Karpas-422 (cell line): ENCODE measurements around the gene GTF3C4. TPM values are rescaled to one million over a fixed set of nuclear protein-coding genes. Genes with fewer than 3 reads are reported as not detected.

ENCODE experiments used
- DNase-seq: peaks from one replicate; pipeline ENCODE4 v3.0.0-alpha.2; 2015
- H2AFZ ChIP-seq: fragments of 200-600 bp; sonication (generic); 2 replicates; pipeline ENCODE4 v1.6.1; 2014; ENCODE audit warnings: antibody characterized with exemption, low read length, mixed read lengths
- H3K27ac ChIP-seq: fragments of 200-600 bp; sonication (generic); 2 replicates; pipeline ENCODE4 v1.5.1; 2014; ENCODE audit warnings: mild to moderate bottlenecking, low read length, moderate library complexity
- H3K27me3 ChIP-seq: fragments of 200-600 bp; sonication (generic); 2 replicates; pipeline ENCODE4 v1.6.1; 2014; ENCODE audit warnings: low read length, mixed read lengths
- H3K36me3 ChIP-seq: fragments of 200-600 bp; sonication (generic); 2 replicates; pipeline ENCODE4 v1.6.1; 2014; ENCODE audit warnings: low read length, mixed read lengths; ENCODE audit not compliant: insufficient read depth
- H3K4me1 ChIP-seq: fragments of 200-600 bp; sonication (generic); 2 replicates; pipeline ENCODE4 v1.6.1; 2014; ENCODE audit warnings: mild to moderate bottlenecking, low read length, mixed read lengths
- H3K4me2 ChIP-seq: fragments of 200-600 bp; sonication (generic); 2 replicates; pipeline ENCODE4 v1.6.1; 2014; ENCODE audit warnings: low read length, low read depth, mild to moderate bottlenecking; ENCODE audit not compliant: poor library complexity, severe bottlenecking
- H3K4me3 ChIP-seq: fragments of 200-600 bp; sonication (generic); 2 replicates; pipeline ENCODE4 v1.5.1; 2014; ENCODE audit warnings: mild to moderate bottlenecking, antibody characterized with exemption, low read length, mixed read lengths
- H3K79me2 ChIP-seq: fragments of 200-600 bp; sonication (generic); 2 replicates; pipeline ENCODE4 v1.6.1; 2014; ENCODE audit warnings: mild to moderate bottlenecking, low read length, mixed read lengths
- H3K9ac ChIP-seq: fragments of 200-600 bp; sonication (generic); 2 replicates; pipeline ENCODE4 v1.6.0; 2014; ENCODE audit warnings: low read length
- H3K9me2 ChIP-seq: fragments of 200-600 bp; sonication (generic), shearing (Covaris generic); replicated peaks from 2 replicates; pipeline ENCODE4 v1.6.0; 2014; ENCODE audit warnings: mild to moderate bottlenecking, low read length, moderate library complexity; ENCODE audit not compliant: insufficient read depth
- H3K9me3 ChIP-seq: fragments of 300-700, 200-600 bp; sonication (generic); 2 replicates; pipeline ENCODE4 v1.6.1; 2014; ENCODE audit warnings: low read length, mixed read lengths
- H4K20me1 ChIP-seq: fragments of 200-600 bp; sonication (generic); 2 replicates; pipeline ENCODE4 v1.6.1; 2014; ENCODE audit warnings: mild to moderate bottlenecking, antibody characterized with exemption, low read length, low read depth; ENCODE audit not compliant: insufficient read depth
- total RNA-seq: library from RNA; depleted of rRNA; stranded (reverse); fragments of >200 nt; shearing (Covaris generic); gene quantifications from 2 replicates; pipeline ENCODE4 v1.2.3, GENCODE V29; 2014; ENCODE audit warnings: low replicate concordance

GTF3C4 gene
- total RNA-seq, 1 experiment from 2014 or later = 11.2 TPM

DNA sequence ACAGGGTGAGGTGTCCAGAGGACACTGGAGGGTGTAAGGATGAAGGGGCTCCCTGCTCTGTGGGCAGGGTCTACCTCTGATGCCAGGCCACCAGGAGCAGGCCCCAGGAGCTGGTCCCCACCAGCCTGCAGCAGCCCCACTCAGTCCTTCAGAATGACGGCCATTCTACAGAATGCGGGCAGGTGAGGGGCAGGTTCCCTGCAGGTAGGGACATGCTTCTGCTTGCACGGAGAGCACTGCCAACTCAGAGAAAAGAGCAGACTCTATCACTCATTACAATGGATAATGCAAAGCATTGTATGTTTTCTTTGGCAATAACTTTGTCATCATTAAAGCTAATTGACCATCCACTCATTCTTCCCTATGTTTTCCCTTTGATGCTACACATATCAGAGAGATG, 39.5 kb upstream of the GTF3C4 start:
- H3K79me2 ChIP-seq = no peaks in the 10 kb centered on the region
- H3K4me3 ChIP-seq = no peak overlapping the region
- no peak for DNase-seq
- H3K4me1 ChIP-seq = no peaks in the 10 kb centered on the region
- no peaks in the 10 kb centered on the region for H3K27me3 ChIP-seq
- H3K36me3 ChIP-seq = peaks cover 26% of the 10 kb centered on the region; the same call in 1 of the 2 replicates
- H4K20me1 ChIP-seq = no peaks in the 10 kb centered on the region
- H3K9ac ChIP-seq = no peak overlapping the region
- no peak overlapping the region for H3K4me2 ChIP-seq
- H3K27ac ChIP-seq = no peak overlapping the region
- H2AFZ ChIP-seq = no peak overlapping the region
- H3K9me2 ChIP-seq = no peaks in the 10 kb centered on the region
- H3K9me3 ChIP-seq = no peaks in the 10 kb centered on the region

DNA sequence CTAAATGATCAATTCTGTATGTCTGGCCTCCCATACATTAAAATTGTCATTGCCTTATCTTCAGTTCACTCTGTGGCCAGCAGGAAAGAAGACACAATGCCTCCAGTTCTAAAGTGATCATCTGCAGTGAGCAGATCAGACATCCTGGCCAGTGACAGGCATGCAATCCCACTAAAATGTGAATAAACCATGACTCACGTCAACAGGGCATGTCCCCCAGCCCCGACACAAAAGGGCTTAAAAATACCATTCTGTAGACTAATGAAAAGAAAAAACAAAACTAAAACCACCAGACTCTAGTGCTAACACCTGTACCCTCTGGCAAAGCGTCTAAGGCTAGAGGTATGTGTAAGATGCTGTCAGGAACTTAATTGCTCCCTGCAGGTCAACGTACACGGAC, 39.0 kb upstream of the GTF3C4 start:
- H3K4me3 ChIP-seq = no peak overlapping the region
- H4K20me1 ChIP-seq = no peaks in the 10 kb centered on the region
- H3K9me3 ChIP-seq = no peaks in the 10 kb centered on the region
- no peaks in the 10 kb centered on the region for H3K79me2 ChIP-seq
- H3K4me1 ChIP-seq = no peaks in the 10 kb centered on the region
- no peak overlapping the region for H3K27ac ChIP-seq
- DNase-seq = no peak
- H2AFZ ChIP-seq = no peak overlapping the region
- no peaks in the 10 kb centered on the region for H3K27me3 ChIP-seq
- no peak overlapping the region for H3K4me2 ChIP-seq
- H3K36me3 ChIP-seq = peaks cover 26% of the 10 kb centered on the region; the same call in 1 of the 2 replicates
- H3K9ac ChIP-seq = no peak overlapping the region
- no peaks in the 10 kb centered on the region for H3K9me2 ChIP-seq

DNA sequence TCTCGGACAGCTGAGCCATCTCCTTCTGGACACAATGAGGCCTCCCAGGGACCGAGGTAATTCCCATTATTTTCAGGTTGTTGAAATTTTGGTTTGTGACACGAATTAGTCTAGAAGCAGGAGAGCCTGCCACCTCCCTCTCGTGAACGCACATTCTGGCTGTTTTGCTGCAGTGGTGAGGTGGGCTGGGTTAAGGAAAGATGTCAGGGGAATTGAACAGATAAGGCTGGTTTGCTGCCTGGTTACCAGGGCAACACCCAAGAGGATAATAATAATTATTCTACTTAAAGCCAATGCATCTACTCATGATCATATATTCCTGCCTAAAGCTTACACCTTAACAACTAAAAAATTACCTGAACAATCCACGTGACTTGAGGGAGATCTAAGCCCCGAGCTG, 38.6 kb upstream of the GTF3C4 start:
- Histone ChIP-seq H3K27ac (no peak overlapping the region), H3K4me1 (no peaks in the 10 kb centered on the region), H3K9ac (no peak overlapping the region), H3K4me2 (no peak overlapping the region), H3K79me2 (no peaks in the 10 kb centered on the region), H3K9me2 (no peaks in the 10 kb centered on the region), H4K20me1 (no peaks in the 10 kb centered on the region), H3K27me3 (no peaks in the 10 kb centered on the region), H3K36me3 (peaks cover 26% of the 10 kb centered on the region; the same call in 1 of the 2 replicates), H2AFZ (no peak overlapping the region), H3K4me3 (no peak overlapping the region), H3K9me3 (no peaks in the 10 kb centered on the region)
- DNase-seq = no peak

DNA sequence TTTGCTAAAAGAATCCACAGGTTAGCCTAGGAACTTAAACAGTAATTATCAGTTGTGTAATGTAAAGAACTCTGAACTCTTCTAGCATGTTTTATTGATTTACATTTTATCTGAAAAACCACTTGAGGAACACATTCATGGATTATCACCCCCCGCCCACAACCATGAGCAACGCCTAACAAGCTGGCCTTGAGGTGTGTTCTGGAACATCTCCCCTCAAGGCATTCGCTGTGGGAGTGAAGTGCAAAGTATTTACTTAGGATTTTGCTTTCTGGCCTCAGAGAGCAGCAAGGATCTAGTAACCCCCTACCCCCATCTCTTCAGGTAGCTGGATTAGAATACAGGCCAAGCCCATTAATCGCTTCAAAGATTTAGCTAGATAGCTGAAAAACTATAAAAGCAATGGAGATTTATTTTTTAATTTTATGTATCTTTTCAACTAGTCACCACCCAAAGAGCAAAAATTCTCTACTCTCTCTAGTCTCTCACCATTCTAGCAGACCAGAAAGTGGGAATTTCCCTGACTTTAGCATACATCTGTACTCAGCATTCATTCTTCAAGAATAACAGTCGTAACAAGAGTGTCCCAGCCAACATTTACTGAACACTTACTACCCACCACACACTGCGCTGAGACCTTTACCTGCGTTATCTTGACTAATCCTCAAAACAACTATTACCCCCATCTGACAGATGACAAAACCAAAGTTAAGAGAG, 37.7 kb upstream of the GTF3C4 start:
- peaks cover 19% of the 10 kb centered on the region; the same call in 1 of the 2 replicates for H3K36me3 ChIP-seq
- H3K4me3 ChIP-seq = no peak overlapping the region
- no peak overlapping the region for H3K9ac ChIP-seq
- H3K79me2 ChIP-seq = no peaks in the 10 kb centered on the region
- H2AFZ ChIP-seq = no peak overlapping the region
- H3K4me1 ChIP-seq = no peaks in the 10 kb centered on the region
- no peaks in the 10 kb centered on the region for H3K27me3 ChIP-seq
- H3K4me2 ChIP-seq = no peak overlapping the region
- no peaks in the 10 kb centered on the region for H4K20me1 ChIP-seq
- no peak overlapping the region for H3K27ac ChIP-seq
- no peaks in the 10 kb centered on the region for H3K9me3 ChIP-seq
- no peak for DNase-seq
- no peaks in the 10 kb centered on the region for H3K9me2 ChIP-seq

DNA sequence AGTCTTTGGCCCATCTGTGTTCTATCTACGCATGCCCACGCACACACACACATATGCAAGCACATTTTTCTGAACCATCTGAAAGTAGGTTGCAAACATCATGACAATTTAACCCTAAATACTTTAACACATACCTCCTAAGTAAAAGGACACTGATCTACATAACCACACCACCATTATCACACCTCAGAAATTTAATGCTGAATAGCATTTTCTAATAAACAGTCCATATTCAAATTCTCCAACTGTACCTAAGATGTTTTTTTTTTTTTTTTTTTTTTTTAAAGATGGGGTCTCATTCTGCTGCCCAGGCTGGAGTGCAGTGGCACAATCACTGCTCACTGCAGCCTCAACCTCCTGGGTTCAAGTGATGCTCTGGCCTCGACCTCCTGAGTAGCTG, 35.9 kb upstream of the GTF3C4 start:
- Histone ChIP-seq H2AFZ (no peak overlapping the region), H3K27ac (no peak overlapping the region), H3K9me2 (no peaks in the 10 kb centered on the region), H3K27me3 (no peaks in the 10 kb centered on the region), H3K4me3 (no peak overlapping the region), H3K9me3 (no peaks in the 10 kb centered on the region), H3K79me2 (no peaks in the 10 kb centered on the region), H3K36me3 (peaks cover 19% of the 10 kb centered on the region; the same call in 1 of the 2 replicates), H4K20me1 (no peaks in the 10 kb centered on the region), H3K9ac (no peak overlapping the region), H3K4me1 (no peaks in the 10 kb centered on the region), H3K4me2 (no peak overlapping the region)
- no peak for DNase-seq

DNA sequence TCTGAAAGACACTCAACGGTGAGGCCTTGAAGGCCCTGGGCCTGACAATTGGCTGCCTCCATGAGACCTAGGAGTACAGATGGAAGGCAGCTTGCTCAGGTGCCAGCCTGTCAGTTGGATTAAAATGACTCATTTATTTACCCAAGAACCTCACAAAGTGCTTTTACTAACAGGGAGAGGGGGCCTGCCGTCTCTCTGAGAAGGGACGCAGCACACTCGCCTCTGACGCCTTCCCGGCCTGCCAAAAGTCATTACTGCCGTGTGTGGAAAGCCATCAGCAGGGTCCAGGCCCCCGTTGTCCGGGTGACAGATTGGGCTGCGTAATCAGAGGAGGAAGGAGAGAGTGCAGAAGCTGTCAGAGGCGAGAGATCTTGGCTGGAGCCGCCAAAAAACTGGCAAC, 32.9 kb upstream of the GTF3C4 start:
- Histone ChIP-seq H3K9ac (no peak overlapping the region), H3K27me3 (no peaks in the 10 kb centered on the region), H3K4me3 (no peak overlapping the region), H3K9me2 (no peaks in the 10 kb centered on the region), H3K27ac (no peak overlapping the region), H3K36me3 (peaks cover 23% of the 10 kb centered on the region; the same call in 1 of the 2 replicates), H3K9me3 (no peaks in the 10 kb centered on the region), H3K4me1 (no peaks in the 10 kb centered on the region), H4K20me1 (no peaks in the 10 kb centered on the region), H3K4me2 (no peak overlapping the region), H3K79me2 (no peaks in the 10 kb centered on the region), H2AFZ (no peak overlapping the region)
- DNase-seq = no peak

DNA sequence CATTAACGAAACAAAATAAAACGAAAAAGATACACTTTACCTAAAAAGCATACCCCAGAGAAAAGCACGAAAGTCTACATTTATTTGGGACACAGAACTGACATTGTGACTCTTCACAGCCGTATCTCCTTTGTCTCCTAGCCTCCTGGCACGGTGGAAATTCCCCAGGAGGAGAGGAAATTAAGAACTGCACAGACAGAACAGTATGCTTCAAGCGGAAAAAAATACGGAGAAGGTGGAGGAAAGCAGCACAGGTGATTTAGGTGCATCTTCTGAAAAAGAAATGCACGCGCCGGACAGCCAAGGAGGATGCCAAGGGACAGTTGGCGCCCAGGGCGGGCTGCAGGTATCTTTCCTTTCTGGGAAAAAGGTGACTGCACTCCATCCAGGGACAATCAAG, 32.5 kb upstream of the GTF3C4 start:
- no peaks in the 10 kb centered on the region for H3K4me1 ChIP-seq
- no peak overlapping the region for H3K9ac ChIP-seq
- DNase-seq = no peak
- H3K4me2 ChIP-seq = no peak overlapping the region
- H3K4me3 ChIP-seq = no peak overlapping the region
- no peaks in the 10 kb centered on the region for H3K9me3 ChIP-seq
- H4K20me1 ChIP-seq = no peaks in the 10 kb centered on the region
- no peak overlapping the region for H3K27ac ChIP-seq
- H3K27me3 ChIP-seq = no peaks in the 10 kb centered on the region
- H3K9me2 ChIP-seq = no peaks in the 10 kb centered on the region
- H2AFZ ChIP-seq = no peak overlapping the region
- H3K36me3 ChIP-seq = peaks cover 23% of the 10 kb centered on the region; the same call in 1 of the 2 replicates
- H3K79me2 ChIP-seq = no peaks in the 10 kb centered on the region

DNA sequence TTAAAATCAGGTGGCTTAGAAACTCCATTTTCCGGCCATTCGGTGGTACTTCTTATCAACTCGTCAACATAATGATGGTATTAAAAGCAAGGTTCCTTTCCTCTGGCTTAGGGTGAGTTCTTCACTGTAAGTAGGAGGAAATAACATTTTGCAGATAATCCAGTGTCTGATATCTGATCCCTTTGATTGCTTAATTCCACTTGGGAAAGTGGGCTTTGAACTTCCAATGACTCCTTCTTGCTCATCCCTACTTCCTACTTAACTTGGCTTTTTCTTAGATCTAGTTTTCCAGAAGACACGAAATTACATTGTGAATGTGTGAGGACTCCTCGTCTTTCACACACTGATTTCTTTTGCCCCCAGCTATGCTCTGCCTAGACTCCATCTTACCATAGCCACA, 32.0 kb upstream of the GTF3C4 start:
- Histone ChIP-seq H3K4me3 (no peak overlapping the region), H3K79me2 (peaks cover under 1% of the 10 kb centered on the region; the same call in 1 of the 2 replicates), H3K4me2 (no peak overlapping the region), H3K9ac (no peak overlapping the region), H3K9me3 (no peaks in the 10 kb centered on the region), H3K27ac (no peak overlapping the region), H3K4me1 (no peaks in the 10 kb centered on the region), H3K9me2 (no peaks in the 10 kb centered on the region), H2AFZ (no peak overlapping the region), H3K27me3 (no peaks in the 10 kb centered on the region), H3K36me3 (peaks cover 28% of the 10 kb centered on the region; the same call in 1 of the 2 replicates), H4K20me1 (no peaks in the 10 kb centered on the region)
- DNase-seq = no peak
